Bronchial epithelial cell (primary cell): ENCODE results near the gene ARHGAP1. TPM values are rescaled to one million over a fixed set of nuclear protein-coding genes. Genes with fewer than 3 reads are reported as not detected.

ENCODE experiments used
- DNase-seq: peaks from one replicate; pipeline ENCODE4 v3.0.0-alpha.2; 2010; ENCODE audit warnings: low read depth
- FAIRE-seq: peaks from 2 replicates; lab custom pipeline; 2011; peaks lifted over from hg19 to GRCh38; lab: Jason Lieb, UNC
- H3K27me3 ChIP-seq: 2 replicates; pipeline ENCODE4 v1.5.1; 2011; ENCODE audit warnings: low read length; ENCODE audit not compliant: control insufficient read depth, insufficient read depth
- H3K36me3 ChIP-seq: 2 replicates; pipeline ENCODE4 v1.5.1; 2011; ENCODE audit warnings: low read length; ENCODE audit not compliant: control insufficient read depth, insufficient read depth
- H3K4me3 ChIP-seq: 2 replicates; pipeline ENCODE4 v1.5.1; 2011; ENCODE audit warnings: mild to moderate bottlenecking, low read depth, low read length, control low read depth
- CTCF ChIP-seq: IDR thresholded peaks from 2 replicates; pipeline ENCODE4 v1.5.1; 2011; ENCODE audit warnings: mild to moderate bottlenecking, moderate library complexity, low read length, control low read depth, inconsistent platforms; ENCODE audit not compliant: insufficient read depth, severe bottlenecking
- total RNA-seq: library from RNA; depleted of rRNA; stranded (reverse); fragments of >200 nt; gene quantifications from 2 replicates; pipeline ENCODE4 v1.2.1, GENCODE V29; 2014

ARHGAP1 gene
- total RNA-seq, 1 donor from 2014 or later = 15.5 TPM

- FAIRE-seq = no peak
- TF ChIP-seq CTCF = no peak
- Histone ChIP-seq H3K36me3 (peaks cover 8% of the 10 kb centered on the region), H3K4me3 (no peak overlapping the region), H3K27me3 (no peaks in the 10 kb centered on the region)
- no peak for DNase-seq
Observed at GRCh38 chr11:46743043-46743442, 42.6 kb upstream of the ARHGAP1 start.

- no peak for TF ChIP-seq CTCF
- FAIRE-seq (no peak), DNase-seq (no peak)
- no peaks in the 10 kb centered on the region for H3K27me3 ChIP-seq
- no peak overlapping the region for H3K4me3 ChIP-seq
- peaks cover 8% of the 10 kb centered on the region for H3K36me3 ChIP-seq
Observed at GRCh38 chr11:46741600-46742484, 41.4 kb upstream of the ARHGAP1 start.

- Histone ChIP-seq H3K27me3 (no peaks in the 10 kb centered on the region), H3K36me3 (peaks cover 3% of the 10 kb centered on the region), H3K4me3 (no peak overlapping the region)
- FAIRE-seq (no peak), DNase-seq (no peak)
- TF ChIP-seq CTCF = no peak
Observed at GRCh38 chr11:46738887-46739286, 38.5 kb upstream of the ARHGAP1 start.

GRCh38 chr11:46737699-46738098 lies 37.3 kb upstream of the ARHGAP1 start:
- Histone ChIP-seq H3K4me3 (no peak overlapping the region), H3K27me3 (no peaks in the 10 kb centered on the region), H3K36me3 (peaks cover 3% of the 10 kb centered on the region)
- FAIRE-seq (no peak), DNase-seq (no peak)
- TF ChIP-seq CTCF = no peak

- H3K27me3 ChIP-seq = no peaks in the 10 kb centered on the region
- H3K36me3 ChIP-seq = no peaks in the 10 kb centered on the region
- DNase-seq (no peak), FAIRE-seq (no peak)
- TF ChIP-seq CTCF = no peak
- H3K4me3 ChIP-seq = no peak overlapping the region
Observed at GRCh38 chr11:46736615-46737014, 36.2 kb upstream of the ARHGAP1 start.
